Tibial nerve (tissue), 3 donors: ENCODE measurements around the gene WARS2.

Experiments
- CTCF ChIP-seq, 5 experiments: fragments of 200-600 bp in 3 of 5; fragments of 450-650 bp in 2 of 5; sonication (generic) in 3 of 5; IDR thresholded peaks; one replicate each; pipeline ENCODE4 v1.5.1; 2016 to 2019; ENCODE audit warnings: antibody characterized with exemption in 5 of 5, mild to moderate bottlenecking in 3 of 5, moderate library complexity in 2 of 5
- POLR2A ChIP-seq, 2 donors: fragments of 450-650 bp; IDR thresholded peaks; one replicate each; pipeline ENCODE4 v1.6.1; 2017; ENCODE audit warnings: antibody characterized with exemption in 2 of 2, mild to moderate bottlenecking in 2 of 2, moderate library complexity in 2 of 2

- TF ChIP-seq POLR2A (IDR thresholded peaks at IDR 0.05) (no peak), CTCF (IDR thresholded peaks at IDR 0.05) (no peak)
These were observed 636 bp downstream of the WARS2 start for GRCh38 chr1:119139857-119140176.
